AG10803 (cell line): ENCODE data around the gene MUC20.
"Not testable (repeated sequence)": the region's sequence is repeated elsewhere in the genome, so short reads cannot be mapped to it uniquely, and the experiment has no call there.

Source experiments
- DNase-seq: peaks from one replicate; pipeline ENCODE4 v3.0.0; 2010; ENCODE audit warnings: low read depth
- H3K4me3 ChIP-seq: 2 replicates; pipeline ENCODE4 v1.5.1; 2011; ENCODE audit warnings: mild to moderate bottlenecking, low read length, control low read depth
- TF ChIP-seq, protein P1 (sequence below): conservative IDR thresholded peaks from 2 replicates; pipeline ENCODE4 v1.5.1; 2011; ENCODE audit warnings: mild to moderate bottlenecking, low read length, control low read depth, inconsistent platforms

MUC20 gene

DNA sequence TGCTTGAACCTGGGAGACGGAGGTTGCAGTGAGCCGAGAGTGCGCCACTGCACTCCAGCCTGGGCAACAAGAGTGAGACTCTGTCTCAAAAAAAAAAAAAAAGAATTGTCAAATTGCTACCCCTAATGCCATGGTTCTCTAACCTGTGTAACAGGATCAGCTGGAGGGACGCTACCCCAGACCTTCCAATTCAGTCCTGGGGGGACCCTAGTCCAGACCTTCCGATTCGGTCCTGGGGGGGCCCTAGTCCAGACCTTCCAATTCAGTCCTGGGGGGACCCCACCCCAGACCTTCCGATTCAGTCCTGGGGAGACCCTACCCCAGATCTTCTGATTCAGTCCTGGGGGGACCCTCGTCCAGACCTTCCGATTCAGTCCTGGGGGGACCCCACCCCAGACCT lies 29.8 kb upstream of the MUC20 start:
- TF ChIP-seq, protein P1, sequence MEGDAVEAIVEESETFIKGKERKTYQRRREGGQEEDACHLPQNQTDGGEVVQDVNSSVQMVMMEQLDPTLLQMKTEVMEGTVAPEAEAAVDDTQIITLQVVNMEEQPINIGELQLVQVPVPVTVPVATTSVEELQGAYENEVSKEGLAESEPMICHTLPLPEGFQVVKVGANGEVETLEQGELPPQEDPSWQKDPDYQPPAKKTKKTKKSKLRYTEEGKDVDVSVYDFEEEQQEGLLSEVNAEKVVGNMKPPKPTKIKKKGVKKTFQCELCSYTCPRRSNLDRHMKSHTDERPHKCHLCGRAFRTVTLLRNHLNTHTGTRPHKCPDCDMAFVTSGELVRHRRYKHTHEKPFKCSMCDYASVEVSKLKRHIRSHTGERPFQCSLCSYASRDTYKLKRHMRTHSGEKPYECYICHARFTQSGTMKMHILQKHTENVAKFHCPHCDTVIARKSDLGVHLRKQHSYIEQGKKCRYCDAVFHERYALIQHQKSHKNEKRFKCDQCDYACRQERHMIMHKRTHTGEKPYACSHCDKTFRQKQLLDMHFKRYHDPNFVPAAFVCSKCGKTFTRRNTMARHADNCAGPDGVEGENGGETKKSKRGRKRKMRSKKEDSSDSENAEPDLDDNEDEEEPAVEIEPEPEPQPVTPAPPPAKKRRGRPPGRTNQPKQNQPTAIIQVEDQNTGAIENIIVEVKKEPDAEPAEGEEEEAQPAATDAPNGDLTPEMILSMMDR, result no peak
- H3K4me3 ChIP-seq, result no peak overlapping the region
- no peak for DNase-seq

DNA sequence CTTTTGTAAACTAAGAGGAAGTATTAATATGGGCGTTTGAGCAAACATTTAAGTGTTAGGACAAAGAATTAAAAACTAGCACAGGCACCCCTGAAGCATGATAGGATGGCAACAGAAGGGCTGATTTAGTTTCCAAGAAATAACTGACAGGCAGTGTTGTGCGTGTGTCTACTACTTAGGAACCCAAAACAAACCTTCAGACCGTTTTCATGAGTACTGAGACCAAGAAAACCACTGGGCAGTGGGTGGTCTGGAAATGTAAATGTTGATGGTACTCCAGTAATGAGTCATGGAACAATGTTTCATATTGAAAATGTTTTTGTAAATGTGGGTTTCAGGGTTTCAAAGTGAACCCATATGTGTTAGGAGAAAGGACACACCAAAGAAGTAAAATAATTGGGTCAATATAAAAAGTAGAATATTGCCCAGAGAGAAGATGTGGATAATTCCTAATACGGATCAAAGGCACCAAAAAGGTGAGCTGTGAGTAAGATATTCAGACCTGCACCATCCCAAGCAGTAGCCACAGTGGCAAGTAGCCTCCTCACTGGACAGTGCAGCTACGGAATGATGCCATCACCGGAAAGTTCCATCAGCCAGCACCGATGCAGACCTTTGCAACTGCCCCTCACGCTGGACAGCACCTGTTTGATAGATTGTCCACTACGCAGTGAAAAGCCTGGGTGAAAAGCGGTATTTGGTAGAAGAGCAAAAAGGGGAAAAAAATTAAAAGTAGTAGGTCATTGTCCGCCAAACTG lies 29.0 kb upstream of the MUC20 start:
- DNase-seq, H3K4me3 ChIP-seq: not testable (repeated sequence)

DNA sequence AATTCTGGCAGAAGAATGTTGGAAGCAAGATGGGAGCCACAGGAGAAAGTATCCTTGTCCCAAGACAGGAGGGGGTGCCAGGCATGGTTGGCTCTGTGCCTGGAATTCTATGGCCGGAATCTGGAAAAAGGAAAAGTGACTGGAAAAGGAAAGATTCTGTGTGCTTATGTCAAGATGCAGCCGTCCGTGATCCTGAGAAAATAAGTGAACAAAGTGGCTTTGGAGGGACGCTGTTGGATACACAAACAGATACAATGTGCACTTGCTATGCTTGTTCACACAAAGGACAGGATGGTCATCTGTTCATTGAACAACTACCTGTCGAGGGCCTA lies 28.5 kb upstream of the MUC20 start:
- TF ChIP-seq, protein P1, result no peak
- H3K4me3 ChIP-seq, result no peak overlapping the region
- no peak for DNase-seq

DNA sequence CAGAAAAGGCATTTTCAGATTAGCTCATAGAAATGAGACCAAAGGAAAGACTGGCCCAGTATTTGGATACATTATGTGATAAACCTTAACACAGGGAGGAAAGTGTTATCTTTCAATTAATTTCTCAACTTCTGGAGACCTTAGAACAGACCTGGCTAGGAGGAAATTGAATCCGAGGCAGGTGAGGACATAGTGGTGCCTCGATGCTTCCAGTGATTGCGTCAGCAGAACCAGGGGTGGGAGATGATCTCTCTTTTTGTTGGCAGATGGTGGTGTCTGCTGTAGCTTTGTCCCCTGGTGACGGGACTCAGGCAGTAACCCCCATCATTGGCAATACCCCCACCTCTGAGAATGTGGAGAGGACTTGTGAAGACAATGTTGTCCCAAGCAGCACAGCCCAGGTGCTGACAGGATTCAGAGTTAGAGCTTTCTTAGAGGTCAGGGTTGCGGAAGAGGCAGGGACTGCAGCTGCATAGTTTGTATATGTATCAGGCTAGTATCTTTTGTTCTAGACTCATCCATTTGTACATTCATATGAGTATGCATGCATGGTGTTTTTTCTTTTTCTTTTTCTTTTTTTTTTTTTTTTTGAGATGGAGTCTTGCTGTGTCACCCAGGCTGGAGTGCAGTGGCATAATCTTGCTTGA lies 27.9 kb upstream of the MUC20 start:
- no peak for DNase-seq
- TF ChIP-seq, protein P1, result no peak
- no peak overlapping the region for H3K4me3 ChIP-seq

DNA sequence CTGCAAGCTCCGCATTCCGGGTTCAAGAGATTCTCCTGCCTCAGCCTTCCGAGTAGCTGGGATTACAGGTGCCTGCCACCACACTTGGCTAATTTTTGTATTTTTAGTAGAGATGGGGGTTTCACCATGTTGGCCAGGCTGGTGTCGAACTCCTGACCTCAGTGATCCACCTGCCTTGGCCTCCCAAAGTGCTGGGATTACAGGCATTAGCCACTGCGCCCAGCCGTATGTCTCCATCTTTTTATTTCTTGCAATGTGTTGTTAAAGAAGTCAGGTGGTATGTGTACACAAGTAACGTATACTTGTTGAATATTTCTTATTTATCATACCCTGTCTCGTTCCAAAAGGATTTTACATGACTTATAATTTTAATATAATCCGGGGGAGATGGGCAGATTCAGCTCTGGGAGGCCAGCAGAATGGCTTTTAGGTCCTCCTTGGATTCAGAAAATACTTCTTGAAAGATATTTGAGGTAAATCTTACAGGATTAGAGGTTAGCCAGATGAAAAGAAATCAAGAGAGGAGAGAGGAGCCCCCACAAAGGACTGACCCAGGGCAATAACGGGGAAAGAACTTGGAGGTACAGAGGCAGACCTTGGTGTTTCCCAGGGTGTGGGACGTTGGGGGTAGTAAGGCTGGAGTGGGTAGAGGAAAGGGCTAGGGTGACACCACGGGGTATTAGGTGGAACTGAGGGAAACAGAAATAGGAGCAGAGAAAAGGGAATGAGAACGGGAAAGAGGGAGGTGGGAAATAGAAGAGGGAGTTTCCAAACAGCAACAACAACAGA lies 27.2 kb upstream of the MUC20 start:
- DNase-seq, result no peak
- no peak overlapping the region for H3K4me3 ChIP-seq
- TF ChIP-seq, protein P1, result no peak

DNA sequence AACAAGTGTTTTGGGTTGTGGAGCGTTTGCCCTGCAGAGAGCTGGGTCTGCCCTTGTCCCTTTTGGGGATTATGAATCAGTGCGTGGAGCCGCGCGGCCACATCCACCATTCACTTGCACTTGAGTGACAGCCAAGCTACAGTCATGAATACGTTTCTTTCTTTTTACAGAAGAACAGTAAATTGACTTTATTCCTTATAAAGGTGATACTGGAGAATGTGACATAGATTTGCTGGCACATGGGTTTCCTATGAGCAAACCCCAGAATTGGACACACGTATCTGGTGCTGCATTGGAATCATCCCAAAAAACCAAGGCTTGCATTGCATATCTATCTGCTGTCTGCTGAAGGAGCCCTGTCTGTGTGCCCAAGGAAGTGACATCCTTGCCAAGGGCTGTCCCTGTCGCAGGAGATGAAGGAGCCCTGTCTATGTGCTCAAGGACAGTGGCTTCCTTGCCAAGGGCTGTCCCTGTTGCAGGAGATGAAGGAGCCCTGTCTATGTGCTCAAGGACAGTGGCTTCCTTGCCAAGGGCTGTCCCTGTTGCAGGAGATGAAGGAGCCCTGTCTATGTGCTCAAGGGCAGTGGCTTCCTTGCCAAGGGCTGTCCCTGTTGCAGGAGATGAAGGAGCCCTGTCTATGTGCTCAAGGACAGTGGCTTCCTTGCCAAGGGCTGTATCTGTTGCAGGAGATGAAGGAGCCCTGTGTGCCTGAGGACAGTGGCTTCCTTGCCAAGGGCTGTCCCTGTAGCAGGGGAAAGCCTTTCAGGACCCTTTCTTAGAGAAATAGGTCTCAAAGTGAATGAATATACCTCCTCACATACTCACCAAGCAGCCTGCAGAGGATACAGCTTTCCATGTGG lies 26.3 kb upstream of the MUC20 start:
- not testable (repeated sequence) for H3K4me3 ChIP-seq, DNase-seq

DNA sequence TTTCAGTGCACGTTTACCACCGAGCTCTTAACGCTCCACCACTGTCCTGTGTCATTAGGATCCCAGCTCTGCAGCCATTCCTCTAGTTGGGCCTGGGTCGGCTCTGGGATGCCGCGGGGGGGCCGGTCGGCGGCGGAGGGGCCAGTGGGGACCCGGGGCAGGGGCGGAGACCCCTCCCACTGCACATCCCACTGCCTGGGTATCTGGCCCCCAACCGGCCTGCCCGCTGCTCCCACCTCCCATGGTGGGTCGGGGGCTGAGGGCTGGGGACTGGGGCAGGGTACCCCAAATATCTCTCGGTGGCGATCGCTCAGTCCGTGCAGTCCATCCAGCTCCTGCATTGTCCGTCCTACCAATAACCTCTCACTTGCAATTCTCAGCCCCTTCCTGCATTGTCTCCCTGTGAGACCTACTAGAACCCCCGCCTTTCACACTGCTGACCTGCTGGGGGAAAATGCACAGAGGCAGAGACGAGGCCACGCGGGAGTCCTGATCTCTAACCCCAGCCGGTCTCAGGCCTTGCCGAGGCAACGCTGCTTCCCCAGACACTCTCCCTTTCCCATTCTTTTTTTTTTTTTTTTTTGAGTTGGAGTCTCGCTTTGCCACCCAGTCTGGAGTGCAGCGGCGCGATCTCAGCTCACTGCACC lies 24.0 kb upstream of the MUC20 start:
- no peak for DNase-seq
- no peak overlapping the region for H3K4me3 ChIP-seq
- TF ChIP-seq, protein P1, result no peak
